Measurements from ENCODE around the gene AQP11. TPM values are rescaled to one million over a fixed set of nuclear protein-coding genes. Genes with fewer than 3 reads are reported as not detected.

AQP11 gene
- polyA plus RNA-seq, 1 donor from 2014 or later: 7.4 TPM

- Histone ChIP-seq H3K9ac (ENCODE audit: low read length) (no peak overlapping the region), H3K9me3 (ENCODE audit: low read length) (no peaks in the 10 kb centered on the region), H2AFZ (ENCODE audit: low read depth, low read length) (no peak overlapping the region), H3K9me2 (ENCODE audit: insufficient read depth, low read length) (no peaks in the 10 kb centered on the region), H3K27me3 (ENCODE audit: insufficient read depth, low read depth, low read length) (no peaks in the 10 kb centered on the region), H3K27ac (ENCODE audit: low read length) (no peak overlapping the region), H3K4me2 (ENCODE audit: low read length) (no peak overlapping the region), H3K4me3 (ENCODE audit: low read length) (no peak overlapping the region), H3K79me2 (replicated peaks; ENCODE audit: insufficient read depth, low read length) (no peaks in the 10 kb centered on the region), H3F3A (ENCODE audit: insufficient read depth, low read length, poor library complexity, severe bottlenecking) (no peaks in the 10 kb centered on the region), H3K36me3 (ENCODE audit: insufficient read depth, low read length) (no peaks in the 10 kb centered on the region), H4K20me1 (ENCODE audit: insufficient read depth) (no peaks in the 10 kb centered on the region)
- TF ChIP-seq EZH2 (IDR thresholded peaks at IDR 0.05; ENCODE audit: borderline replicate concordance, insufficient read depth, low read length, poor library complexity, severe bottlenecking) (no peak), REST (IDR thresholded peaks at IDR 0.05; ENCODE audit: borderline replicate concordance) (no peak), TAF1 (IDR thresholded peaks at IDR 0.05; ENCODE audit: low read depth) (no peak), MXI1 (conservative IDR thresholded peaks at IDR 0.05; ENCODE audit: poor library complexity, severe bottlenecking) (no peak), CTCF (IDR thresholded peaks at IDR 0.05; ENCODE audit: poor library complexity, severe bottlenecking) (no peak), POLR2AphosphoS5 (IDR thresholded peaks at IDR 0.05) (no peak)
These were observed 22.2 kb downstream of the AQP11 start for GRCh38 chr11:77611921-77612320.

GRCh38 chr11:77617892-77618291 lies 28.1 kb downstream of the AQP11 start:
- Histone ChIP-seq H3K27ac (ENCODE audit: low read length) (no peak overlapping the region), H3K9me2 (ENCODE audit: insufficient read depth, low read length) (no peaks in the 10 kb centered on the region), H3F3A (ENCODE audit: insufficient read depth, low read length, poor library complexity, severe bottlenecking) (no peaks in the 10 kb centered on the region), H3K4me3 (ENCODE audit: low read length) (no peak overlapping the region), H4K20me1 (ENCODE audit: insufficient read depth) (no peaks in the 10 kb centered on the region), H3K36me3 (ENCODE audit: insufficient read depth, low read length) (peaks cover 4% of the 10 kb centered on the region), H3K4me2 (ENCODE audit: low read length) (no peak overlapping the region), H3K27me3 (ENCODE audit: insufficient read depth, low read depth, low read length) (no peaks in the 10 kb centered on the region), H2AFZ (ENCODE audit: low read depth, low read length) (no peak overlapping the region), H3K79me2 (replicated peaks; ENCODE audit: insufficient read depth, low read length) (no peaks in the 10 kb centered on the region), H3K9me3 (ENCODE audit: low read length) (no peaks in the 10 kb centered on the region), H3K9ac (ENCODE audit: low read length) (no peak overlapping the region)
- TF ChIP-seq TAF1 (IDR thresholded peaks at IDR 0.05; ENCODE audit: low read depth): no peak
- no peak for TF ChIP-seq RAD21 (conservative IDR thresholded peaks at IDR 0.05)
- no peak for TF ChIP-seq POLR2AphosphoS5 (IDR thresholded peaks at IDR 0.05)
- no peak for TF ChIP-seq EP300 (conservative IDR thresholded peaks at IDR 0.05; ENCODE audit: poor library complexity, severe bottlenecking)
- no peak for TF ChIP-seq EZH2 (IDR thresholded peaks at IDR 0.05; ENCODE audit: borderline replicate concordance, insufficient read depth, low read length, poor library complexity, severe bottlenecking)
- no peak for TF ChIP-seq MXI1 (conservative IDR thresholded peaks at IDR 0.05; ENCODE audit: poor library complexity, severe bottlenecking)
- TF ChIP-seq CTCF (IDR thresholded peaks at IDR 0.05; ENCODE audit: poor library complexity, severe bottlenecking): no peak
- no peak for TF ChIP-seq SMC3 (conservative IDR thresholded peaks at IDR 0.05; ENCODE audit: poor library complexity)
- no peak for TF ChIP-seq REST (IDR thresholded peaks at IDR 0.05; ENCODE audit: borderline replicate concordance)
